Lung (tissue), 12 donors: ENCODE results near the gene HOXB8. TPM values are rescaled to one million over a fixed set of nuclear protein-coding genes. Genes with fewer than 3 reads are reported as not detected.

Experiments used
- ATAC-seq: fragments of 200-7000 bp; cut with Tn5 transposase; one replicate; pipeline ENCODE4 v1.9.1; 2020; ENCODE audit warnings: moderate number of reproducible peaks; ENCODE audit not compliant: insufficient read depth, low FRiP score
- DNase-seq, 3 donors: peaks; one replicate each; pipeline ENCODE4 v3.0.0-alpha.2; 2013 to 2017
- H3K27ac ChIP-seq, 2 donors: one replicate each; pipeline ENCODE4 v1.5.1; 2013; ENCODE audit warnings: mild to moderate bottlenecking in 2 of 2, moderate library complexity in 2 of 2, control low read depth in 1 of 2, inconsistent platforms in 1 of 2, low read depth in 1 of 2, low read length in 1 of 2
- H3K27me3 ChIP-seq, 3 donors: one replicate each; pipeline ENCODE4 v1.5.1; 2013; ENCODE audit warnings: low read length in 2 of 3; ENCODE audit not compliant: control insufficient read depth in 3 of 3, insufficient read depth in 3 of 3
- H3K36me3 ChIP-seq, 4 donors: one replicate each; pipeline ENCODE4 v1.5.1; 2013; ENCODE audit warnings: low read length in 4 of 4, mild to moderate bottlenecking in 1 of 4, moderate library complexity in 1 of 4; ENCODE audit not compliant: control insufficient read depth in 4 of 4, insufficient read depth in 4 of 4
- H3K4me1 ChIP-seq, 5 donors: one replicate each; pipeline ENCODE4 v1.5.1; 2013; ENCODE audit warnings: low read length in 5 of 5, mild to moderate bottlenecking in 2 of 5, moderate library complexity in 1 of 5; ENCODE audit not compliant: control insufficient read depth in 5 of 5, insufficient read depth in 5 of 5
- H3K4me3 ChIP-seq: one replicate; pipeline ENCODE4 v1.5.1; 2013; ENCODE audit warnings: mild to moderate bottlenecking, control low read depth, moderate library complexity
- H3K9ac ChIP-seq, 2 donors: one replicate each; pipeline ENCODE4 v1.5.1; 2013; ENCODE audit warnings: low read length in 2 of 2, control low read depth in 1 of 2; ENCODE audit not compliant: insufficient read depth in 1 of 2
- H3K9me3 ChIP-seq, 4 donors: one replicate each; pipeline ENCODE4 v1.5.1; 2013; ENCODE audit warnings: low read length in 3 of 4, mild to moderate bottlenecking in 1 of 4, moderate library complexity in 1 of 4; ENCODE audit not compliant: control insufficient read depth in 4 of 4, insufficient read depth in 3 of 4
- CTCF ChIP-seq: IDR thresholded peaks from 2 replicates; pipeline ENCODE4 v1.5.1; 2012; ENCODE audit warnings: mild to moderate bottlenecking; ENCODE audit errors: control extremely low read depth, extremely low read depth
- WGBS, 2 donors: extraction: QIAGEN DNeasy Blood & Tissue Kit; methylation state at CpG; one replicate each; pipeline ENCODE4 v1.1.7; 2013; 5-methylcytosine and 5-hydroxymethylcytosine counted together
- polyA plus RNA-seq, 2 donors: library from polyadenylated mRNA; stranded (reverse); fragments of 200-250 nt; gene quantifications; one replicate each; pipeline ENCODE4 v1.2.1, GENCODE V29; 2013
- total RNA-seq, 2 donors: library from RNA; depleted of rRNA in 1 of 2; stranded (reverse); fragments of >200 nt in 1 of 2; gene quantifications; one replicate each; pipeline ENCODE4 v1.2.1, GENCODE V29; 2014 to 2021
- donor health status: control.
- donor health status: control.
- donor health status: Bipolar disorder and iron deficiency.
- donor health status: healthy.
- donor health status: DM: yes; HTN: yes; CAD: no.

The HOXB8 gene
- total and polyA plus RNA-seq, 4 donors: 0.08 to 0.31 (median 0.10) TPM; not detected in 1

GRCh38 chr17:48630009-48630924 is 15.2 kb upstream of the HOXB8 start:
- no peak overlapping the region for H3K27ac ChIP-seq
- 44 to 67% methylated on average over 15 of the region's 15 CpGs for WGBS, 2 donors
- no peak overlapping the region for H3K4me3 ChIP-seq
- ATAC-seq (no peak), DNase-seq (peak in 1 of 3 donors; percentile 9)
- peaks cover 0 to 4% (median 0%) of the 10 kb centered on the region in 4 donors for H3K9me3 ChIP-seq
- H3K27me3 ChIP-seq: peaks cover 27 to 90% (median 89%) of the 10 kb centered on the region in 3 donors
- H3K36me3 ChIP-seq: no peaks in the 10 kb centered on the region
- no peak overlapping the region for H3K9ac ChIP-seq
- peaks cover 0 to 9% (median 4%) of the 10 kb centered on the region in 5 donors for H3K4me1 ChIP-seq
- TF ChIP-seq CTCF: no peak

GRCh38 chr17:48629411-48629759 is 14.3 kb upstream of the HOXB8 start:
- no peak for ATAC-seq
- 40 to 66% methylated on average over 5 of the region's 5 CpGs for WGBS, 2 donors
- no peak for TF ChIP-seq CTCF

DNA sequence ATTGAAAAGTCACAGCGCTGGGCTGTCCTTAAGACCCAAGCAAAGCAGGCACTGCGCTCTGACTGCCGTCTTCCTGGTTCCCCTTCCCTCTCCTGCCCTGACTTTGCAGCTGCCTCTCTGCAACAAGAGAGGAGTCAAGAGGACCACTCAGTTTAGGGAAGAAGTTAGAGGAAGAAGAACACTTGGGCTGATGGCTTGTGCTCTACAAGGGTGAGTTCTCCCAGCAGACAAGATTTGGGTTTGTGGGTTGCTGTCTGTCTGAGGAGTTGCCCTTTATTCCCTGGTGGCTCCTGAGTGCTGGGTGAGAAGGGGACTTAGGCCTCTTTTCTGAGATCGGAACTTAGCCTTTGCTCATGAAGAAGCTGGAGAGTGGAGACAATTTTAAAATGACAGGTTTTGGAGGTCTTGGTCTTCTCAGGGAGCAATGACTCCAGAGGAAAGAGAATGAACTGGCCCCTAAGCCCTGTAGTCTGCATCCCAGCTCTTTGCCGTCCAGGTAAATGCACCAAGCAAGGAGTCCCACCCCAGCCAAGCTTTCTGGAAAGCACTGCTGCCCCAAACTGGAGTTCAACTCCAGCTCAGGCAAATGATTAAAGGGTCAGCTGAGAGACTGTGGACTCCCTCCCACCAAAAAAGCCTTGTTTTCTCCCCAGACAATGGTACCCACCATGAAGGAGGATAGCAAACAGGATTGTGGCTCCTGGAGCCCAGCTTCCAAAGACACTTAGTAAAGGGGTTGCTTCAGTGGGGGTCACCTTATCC is 13.7 kb upstream of the HOXB8 start:
- H3K4me1 ChIP-seq: peaks cover 0 to 14% (median 12%) of the 10 kb centered on the region in 5 donors
- H3K27ac ChIP-seq: no peak overlapping the region
- DNase-seq (no peak), ATAC-seq (no peak)
- no peak overlapping the region for H3K4me3 ChIP-seq
- 28 to 29% methylated on average over 5 of the region's 5 CpGs for WGBS, 2 donors
- peaks cover 22 to 90% (median 84%) of the 10 kb centered on the region in 3 donors for H3K27me3 ChIP-seq
- H3K9ac ChIP-seq: no peak overlapping the region
- H3K9me3 ChIP-seq: peaks cover 0 to 4% (median 0%) of the 10 kb centered on the region in 4 donors
- H3K36me3 ChIP-seq: no peaks in the 10 kb centered on the region
- no peak for TF ChIP-seq CTCF

More at GRCh38 chr17:48629411-48629759, 14.3 kb upstream of the HOXB8 start:
- Histone ChIP-seq H3K27me3 (peaks cover 22 to 88% (median 84%) of the 10 kb centered on the region in 3 donors), H3K9ac (no peak overlapping the region), H3K27ac (no peak overlapping the region), H3K4me3 (no peak overlapping the region), H3K36me3 (no peaks in the 10 kb centered on the region), H3K9me3 (peaks cover 0 to 4% (median 0%) of the 10 kb centered on the region in 4 donors), H3K4me1 (peaks cover 0 to 14% (median 12%) of the 10 kb centered on the region in 5 donors)
- peak in 1 of 3 donors; percentile 2 for DNase-seq
